Esophagus squamous epithelium (tissue), 5 donors: Measurements from ENCODE around the gene VIP. TPM values are rescaled to one million over a fixed set of nuclear protein-coding genes. Genes with fewer than 3 reads are reported as not detected.

Experiments
- DNase-seq: peaks from one replicate; lab custom pipeline; 2025; lab: John Stamatoyannopoulos, UW
- H3K27ac ChIP-seq, 4 donors: fragments of 200-600 bp; sonication (generic); one replicate each; pipeline ENCODE4 v1.5.1; 2016 to 2019; ENCODE audit warnings: mild to moderate bottlenecking in 1 of 4
- H3K27me3 ChIP-seq, 4 donors: fragments of 200-600 bp; sonication (generic); 1 replicate in 3 of 4; 2 replicates in 1 of 4; pipeline versions ENCODE4 v1.5.1 to v1.6.0; 2017 to 2021; ENCODE audit warnings: antibody characterized with exemption in 1 of 4
- H3K36me3 ChIP-seq, 3 donors: fragments of 200-600 bp; sonication (generic); one replicate each; pipeline ENCODE4 v1.5.1; 2016 to 2019
- H3K4me1 ChIP-seq, 3 donors: fragments of 200-600 bp; sonication (generic); one replicate each; pipeline ENCODE4 v1.5.1; 2017 to 2019
- H3K4me3 ChIP-seq, 4 donors: fragments of 200-600 bp; sonication (generic); 1 replicate in 3 of 4; 2 replicates in 1 of 4; pipeline ENCODE4 v1.5.1; 2016 to 2019; ENCODE audit warnings: mild to moderate bottlenecking in 2 of 4, moderate library complexity in 1 of 4
- H3K9me3 ChIP-seq, 3 donors: fragments of 200-600 bp; sonication (generic); one replicate each; pipeline ENCODE4 v1.5.1; 2016 to 2019
- CTCF ChIP-seq, 6 experiments: fragments of 450-650 bp in 4 of 6; fragments of 200-600 bp in 2 of 6; sonication (generic) in 2 of 6; IDR thresholded peaks; one replicate each; pipeline ENCODE4 v1.5.1; 2016 to 2019; ENCODE audit warnings: antibody characterized with exemption in 6 of 6, mild to moderate bottlenecking in 4 of 6, moderate library complexity in 4 of 6
- POLR2A ChIP-seq, 4 donors: fragments of 450-650 bp; IDR thresholded peaks; one replicate each; pipeline ENCODE4 v1.6.1; 2017; ENCODE audit warnings: antibody characterized with exemption in 4 of 4, mild to moderate bottlenecking in 4 of 4, moderate library complexity in 3 of 4
- WGBS, 2 donors: methylation state at CpG; one replicate each; pipeline ENCODE4 v1.1.5; 2018; 5-methylcytosine and 5-hydroxymethylcytosine counted together
- intact Hi-C: fragments of 100-400 bp; cut with DNase I; formaldehyde crosslinking; loops from one replicate; pipeline ENCODE4 v1.15.0; 2022
- total RNA-seq, 4 donors: library from RNA; depleted of rRNA; stranded (reverse); fragments of >200 nt; gene quantifications; one replicate each; pipeline ENCODE4 v1.1.0, GENCODE V29; 2016
- donor health status: DM: yes; HTN: yes; CAD: no.

Gene VIP
- total RNA-seq, 4 donors from 2014 or later, result 0.22 to 0.38 TPM; not detected in 2

- 51 to 65% methylated on average over 3 of the region's 3 CpGs for WGBS, 2 donors
- no peak overlapping the region for H3K4me3 ChIP-seq
These were observed 29.6 kb upstream of the VIP start for GRCh38 chr6:152720974-152721373.

GRCh38 chr6:152721956-152722355, 28.6 kb upstream of the VIP start:
- Histone ChIP-seq H3K9me3 (no peaks in the 10 kb centered on the region), H3K36me3 (no peaks in the 10 kb centered on the region), H3K27me3 (no peaks in the 10 kb centered on the region), H3K4me1 (no peaks in the 10 kb centered on the region), H3K4me3 (no peak overlapping the region), H3K27ac (no peak overlapping the region)
- no peak for DNase-seq
- WGBS, 2 donors, result 70 to 72% methylated on average over 4 of the region's 4 CpGs
- no peak for TF ChIP-seq POLR2A (IDR thresholded peaks at IDR 0.05)
- no peak for TF ChIP-seq CTCF (IDR thresholded peaks at IDR 0.05)
- intact Hi-C loops, result no loop called here

More at GRCh38 chr6:152720974-152721373, 29.6 kb upstream of the VIP start:
- no peaks in the 10 kb centered on the region for H3K9me3 ChIP-seq
- no peaks in the 10 kb centered on the region for H3K27me3 ChIP-seq
- no peak for DNase-seq
- intact Hi-C loops, result no loop called here
- TF ChIP-seq CTCF (IDR thresholded peaks at IDR 0.05) (no peak), POLR2A (IDR thresholded peaks at IDR 0.05) (no peak)
- no peaks in the 10 kb centered on the region for H3K36me3 ChIP-seq
- H3K4me1 ChIP-seq, result no peaks in the 10 kb centered on the region
- no peak overlapping the region for H3K27ac ChIP-seq

- H3K4me1 ChIP-seq, result no peaks in the 10 kb centered on the region
- intact Hi-C loops, result no loop called here
- 25 to 67% methylated on average over 1 of the region's 1 CpG for WGBS, 2 donors
- TF ChIP-seq CTCF (IDR thresholded peaks at IDR 0.05), result no peak
- no peak overlapping the region for H3K4me3 ChIP-seq
- no peak overlapping the region for H3K27ac ChIP-seq
- H3K36me3 ChIP-seq, result no peaks in the 10 kb centered on the region
- no peaks in the 10 kb centered on the region for H3K9me3 ChIP-seq
- no peaks in the 10 kb centered on the region for H3K27me3 ChIP-seq
- DNase-seq, result no peak
These were observed 27.2 kb upstream of the VIP start for GRCh38 chr6:152723398-152723797.

DNA sequence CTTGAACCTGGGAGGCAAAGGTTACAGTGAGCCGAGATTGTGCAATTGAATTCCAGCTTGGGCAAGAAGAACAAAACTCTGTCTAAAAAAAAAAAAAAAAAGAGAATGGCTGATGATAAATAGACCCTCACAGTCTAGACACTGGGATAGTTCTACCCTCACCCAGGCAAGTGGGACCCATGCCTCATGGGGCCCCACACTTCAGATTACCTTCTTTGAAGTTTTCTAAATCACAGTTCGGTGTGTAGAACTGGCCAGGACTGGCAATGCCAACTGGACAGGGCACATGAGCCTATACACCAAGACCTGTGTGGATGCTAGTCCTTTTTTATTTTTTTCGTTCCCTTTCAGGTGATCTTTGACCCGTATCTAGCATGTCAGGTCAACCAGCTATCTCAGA, 24.3 kb upstream of the VIP start:
- no peaks in the 10 kb centered on the region for H3K9me3 ChIP-seq
- no peaks in the 10 kb centered on the region for H3K4me1 ChIP-seq
- WGBS, 2 donors, result 64 to 69% methylated on average over 4 of the region's 4 CpGs
- H3K4me3 ChIP-seq, result no peak overlapping the region
- DNase-seq, result no peak
- no peak for TF ChIP-seq CTCF (IDR thresholded peaks at IDR 0.05)
- no peak for TF ChIP-seq POLR2A (IDR thresholded peaks at IDR 0.05)
- H3K36me3 ChIP-seq, result no peaks in the 10 kb centered on the region
- intact Hi-C loops, result no loop called here
- no peaks in the 10 kb centered on the region for H3K27me3 ChIP-seq
- no peak overlapping the region for H3K27ac ChIP-seq

GRCh38 chr6:152727507-152727906, 23.1 kb upstream of the VIP start:
- no peak overlapping the region for H3K4me3 ChIP-seq
- no peak overlapping the region for H3K27ac ChIP-seq
- TF ChIP-seq POLR2A (IDR thresholded peaks at IDR 0.05) (no peak), CTCF (IDR thresholded peaks at IDR 0.05) (no peak)
- no peaks in the 10 kb centered on the region for H3K27me3 ChIP-seq
- intact Hi-C loops, result no loop called here
- H3K36me3 ChIP-seq, result no peaks in the 10 kb centered on the region
- 86 to 90% methylated on average over 2 of the region's 3 CpGs for WGBS, 2 donors
- H3K9me3 ChIP-seq, result no peaks in the 10 kb centered on the region
- no peak for DNase-seq
- no peaks in the 10 kb centered on the region for H3K4me1 ChIP-seq
